Upper lobe of left lung (tissue), 4 donors: Measurements from ENCODE around the gene ANKLE2.

Experiments
- CTCF ChIP-seq, 6 experiments: fragments of 450-650 bp in 4 of 6; fragments of 200-600 bp in 2 of 6; sonication (generic) in 2 of 6; IDR thresholded peaks; one replicate each; pipeline ENCODE4 v1.5.1; 2016 to 2019; ENCODE audit warnings: antibody characterized with exemption in 6 of 6
- POLR2A ChIP-seq, 4 donors: fragments of 450-650 bp; IDR thresholded peaks; one replicate each; pipeline ENCODE4 v1.5.1; 2016 to 2017; ENCODE audit warnings: antibody characterized with exemption in 4 of 4, mild to moderate bottlenecking in 2 of 4

GRCh38 chr12:132726386-132726785 lies 35.2 kb downstream of the ANKLE2 start:
- TF ChIP-seq POLR2A (IDR thresholded peaks at IDR 0.05) (no peak), CTCF (IDR thresholded peaks at IDR 0.05) (no peak)
